ENCODE data around the gene ELF1.
"Not testable (repeated sequence)": the region's sequence is repeated elsewhere in the genome, so short reads cannot be mapped to it uniquely, and the experiment has no call there.

The ELF1 gene

GRCh38 chr13:40929883-40930282, 89.2 kb downstream of the ELF1 start:
- DNase-seq = not testable (repeated sequence)

DNA sequence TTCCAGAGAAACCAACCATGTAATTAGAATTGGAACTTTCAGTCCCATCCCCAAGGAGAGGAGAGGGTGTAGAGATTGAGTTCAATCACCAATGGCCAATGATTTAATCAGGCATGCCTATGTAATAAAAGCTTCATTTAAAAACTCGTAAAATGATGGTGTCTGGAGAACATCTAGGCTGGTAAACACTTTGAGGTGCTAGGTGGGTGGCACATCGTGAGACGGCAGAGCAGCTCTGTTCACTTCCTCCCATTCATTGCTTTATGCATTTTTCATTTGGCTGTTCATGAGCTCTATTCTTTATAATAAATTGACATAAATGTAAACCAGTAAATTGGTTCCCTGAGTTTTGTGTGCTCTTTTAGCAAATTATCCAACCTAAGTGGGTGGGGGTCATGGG, 90.1 kb downstream of the ELF1 start:
- no peak for DNase-seq

DNA sequence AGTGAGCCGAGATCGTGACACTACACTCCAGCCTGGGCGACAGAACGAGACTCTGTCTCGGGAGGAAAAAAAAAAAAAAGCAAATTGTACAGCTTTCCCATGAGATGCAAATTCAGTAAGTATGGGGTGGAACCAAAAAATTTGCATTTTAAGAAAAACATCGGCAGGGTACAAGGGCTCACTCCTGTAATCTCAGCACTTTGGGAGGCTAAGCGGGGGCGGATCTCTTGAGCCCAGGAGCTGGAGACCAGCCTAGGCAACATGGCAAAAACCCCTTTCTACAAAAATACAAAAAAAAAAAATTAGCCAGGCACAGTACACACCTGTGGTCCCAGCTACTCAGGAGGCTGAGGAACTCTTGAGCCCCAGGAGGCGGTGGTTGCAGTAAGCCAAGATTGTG, 91.2 kb downstream of the ELF1 start:
- DNase-seq = no peak

DNA sequence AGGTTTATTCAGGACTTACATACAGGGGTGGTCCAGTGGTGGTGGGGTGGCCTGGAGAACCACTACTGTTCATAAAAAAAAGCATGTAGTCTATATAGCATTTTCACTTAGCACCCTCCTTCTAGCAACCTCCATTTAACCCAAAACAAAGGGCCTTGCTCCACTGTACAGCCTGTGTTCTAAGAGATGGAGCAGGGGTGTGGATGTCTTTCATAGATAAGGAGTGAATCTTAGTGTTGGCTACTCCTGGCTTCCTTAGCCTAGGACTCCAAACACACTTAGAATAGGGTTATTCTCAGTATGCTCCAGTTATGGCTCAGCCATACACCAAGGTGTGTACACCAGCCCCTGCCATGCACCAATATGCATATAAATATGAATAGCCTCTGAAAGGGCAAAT, 95.2 kb downstream of the ELF1 start:
- DNase-seq = no peak

DNA sequence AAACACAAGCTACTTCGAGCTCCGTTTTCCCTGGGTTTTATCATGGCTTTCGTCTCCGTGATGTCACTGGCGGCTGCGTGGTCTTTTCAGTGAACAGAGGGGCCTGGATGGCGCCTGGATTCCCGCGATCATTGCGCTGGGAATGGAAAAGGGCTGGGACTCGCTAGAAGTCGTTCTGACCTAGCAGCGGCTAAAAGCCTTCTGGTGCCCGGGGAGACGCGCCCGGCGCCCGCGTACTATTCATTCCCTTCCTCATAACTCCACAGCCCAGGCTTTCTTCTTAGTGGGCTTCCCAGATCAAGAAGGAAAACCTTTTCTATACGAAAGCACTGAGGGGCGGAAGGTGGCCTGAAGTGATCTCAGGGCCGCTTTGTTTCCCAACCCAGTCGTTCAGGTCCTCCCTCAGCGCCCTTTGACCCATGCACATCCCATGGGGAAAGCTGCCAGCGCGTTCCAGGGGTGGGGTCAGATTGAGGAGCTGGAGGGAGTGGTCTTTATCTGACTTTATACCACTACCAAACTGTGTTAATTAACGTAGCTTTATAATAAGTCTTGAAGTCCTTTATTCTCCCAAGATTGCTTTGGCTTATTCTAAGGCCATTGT, 96.6 kb downstream of the ELF1 start:
- no peak for DNase-seq

DNA sequence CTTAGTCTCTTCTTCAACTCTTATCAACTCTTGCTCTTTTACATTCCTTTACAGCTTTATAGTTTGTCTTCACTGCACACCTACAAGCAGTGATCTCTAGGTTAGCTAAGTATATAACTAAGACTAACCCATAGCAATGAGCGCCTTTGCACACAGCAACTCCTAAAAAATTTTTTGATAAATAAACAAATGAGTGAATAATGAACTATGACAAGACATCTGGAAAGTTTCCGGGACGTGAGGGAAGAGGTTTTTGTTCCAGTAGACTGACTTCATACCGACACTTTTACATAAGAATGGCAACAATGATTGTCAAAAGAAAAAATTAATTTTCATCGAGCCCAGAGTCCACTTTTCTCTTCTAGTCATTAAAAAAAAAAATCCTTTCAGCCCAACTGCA, 98.3 kb downstream of the ELF1 start:
- no peak for DNase-seq

DNA sequence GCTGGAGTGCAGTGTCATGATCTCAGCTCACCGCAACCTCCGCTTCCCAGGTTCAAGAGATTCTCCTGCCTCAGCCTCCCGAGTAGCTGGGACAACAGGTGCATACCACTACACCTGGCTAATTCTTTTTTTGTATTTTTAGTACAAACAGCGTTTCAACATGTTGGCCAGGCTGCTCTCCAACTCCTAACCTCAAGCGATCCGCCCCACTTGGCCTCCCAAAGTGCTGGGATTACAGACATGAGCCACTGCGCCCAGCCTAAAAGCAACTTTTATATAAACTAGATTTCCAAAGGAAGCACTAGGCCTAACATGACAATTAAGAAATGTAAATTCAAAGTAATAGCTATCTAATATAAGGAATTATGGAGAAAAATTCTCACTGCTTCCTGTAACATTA, 99.2 kb downstream of the ELF1 start:
- DNase-seq = not testable (repeated sequence)

GRCh38 chr13:40916207-40916998, 102.7 kb downstream of the ELF1 start:
- DNase-seq = no peak

DNA sequence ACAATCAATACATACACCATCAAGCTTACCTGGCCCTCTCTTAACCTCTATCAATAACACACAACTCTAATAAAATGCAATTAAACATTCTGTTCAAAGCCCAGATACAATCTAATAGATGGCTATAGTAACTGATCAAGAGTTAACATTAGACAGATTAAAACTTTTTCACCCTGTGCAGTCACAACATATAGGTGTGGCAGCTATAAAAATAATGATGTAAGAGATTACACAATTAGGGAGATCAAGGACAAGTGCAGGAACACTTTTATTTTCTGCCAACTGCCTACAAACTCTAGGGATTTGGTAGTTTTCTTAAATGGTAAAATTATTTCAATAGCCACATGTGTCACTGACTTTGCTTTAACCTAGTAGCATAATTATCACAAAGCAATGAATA, 104.3 kb downstream of the ELF1 start:
- DNase-seq = not testable (repeated sequence)

DNA sequence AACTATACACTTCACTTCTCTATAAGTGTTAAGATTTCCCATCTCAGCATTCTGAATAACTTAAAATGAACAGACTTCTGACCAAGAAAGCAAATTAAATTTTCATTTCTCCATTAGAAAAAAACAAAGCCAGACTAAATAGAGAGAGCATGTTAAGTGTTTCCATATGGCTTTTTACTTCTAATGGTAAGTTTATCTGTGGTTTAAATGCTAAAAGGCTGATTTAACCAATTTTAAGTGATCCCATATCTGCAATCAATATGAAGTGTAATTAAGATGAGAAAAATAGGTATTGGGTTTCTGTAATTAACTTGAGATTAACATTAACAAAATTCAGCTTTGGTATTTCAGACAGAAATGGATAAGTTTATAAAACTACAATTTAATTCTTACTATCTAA, 107.8 kb downstream of the ELF1 start:
- DNase-seq = no peak

DNA sequence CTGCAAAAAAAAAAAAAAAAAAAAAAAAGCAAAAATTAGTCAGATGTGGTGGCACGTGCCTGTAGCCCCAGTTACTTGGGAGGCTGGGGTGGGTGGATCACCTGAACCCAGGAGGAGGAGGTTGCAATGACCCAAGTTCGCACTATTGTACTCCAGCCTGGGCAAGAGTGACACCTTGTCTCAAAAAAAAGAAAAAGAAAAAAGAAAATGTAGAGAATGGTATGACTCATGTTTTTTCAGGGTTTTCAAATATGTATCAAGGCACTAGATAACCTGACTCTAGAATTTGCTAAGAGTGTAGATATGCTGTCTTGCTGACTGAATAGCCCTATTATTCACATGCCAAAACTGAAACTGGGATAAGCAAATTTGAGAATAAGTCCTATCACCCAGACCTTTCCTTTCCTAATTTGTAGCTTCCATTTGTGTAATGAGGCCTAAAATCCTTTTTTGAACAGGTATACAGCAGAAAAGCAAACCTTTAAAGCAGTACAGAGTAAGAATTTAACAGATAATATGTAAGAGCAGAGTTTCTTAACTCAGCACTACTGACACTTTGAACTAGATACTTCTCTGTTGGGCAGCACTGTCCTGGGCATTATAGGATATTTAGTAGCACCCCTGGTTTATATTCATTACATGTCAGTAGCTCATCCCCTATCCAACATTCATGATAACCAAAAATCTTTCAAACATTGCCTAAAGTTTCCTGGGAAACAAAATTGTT, 108.6 kb downstream of the ELF1 start:
- peak; percentile 32 for DNase-seq

GRCh38 chr13:40909541-40910200, 109.4 kb downstream of the ELF1 start:
- DNase-seq = not testable (repeated sequence)

GRCh38 chr13:40908546-40908945, 110.6 kb downstream of the ELF1 start:
- no peak for DNase-seq

GRCh38 chr13:40901032-40901431, 118.1 kb downstream of the ELF1 start:
- DNase-seq = not testable (repeated sequence)

DNA sequence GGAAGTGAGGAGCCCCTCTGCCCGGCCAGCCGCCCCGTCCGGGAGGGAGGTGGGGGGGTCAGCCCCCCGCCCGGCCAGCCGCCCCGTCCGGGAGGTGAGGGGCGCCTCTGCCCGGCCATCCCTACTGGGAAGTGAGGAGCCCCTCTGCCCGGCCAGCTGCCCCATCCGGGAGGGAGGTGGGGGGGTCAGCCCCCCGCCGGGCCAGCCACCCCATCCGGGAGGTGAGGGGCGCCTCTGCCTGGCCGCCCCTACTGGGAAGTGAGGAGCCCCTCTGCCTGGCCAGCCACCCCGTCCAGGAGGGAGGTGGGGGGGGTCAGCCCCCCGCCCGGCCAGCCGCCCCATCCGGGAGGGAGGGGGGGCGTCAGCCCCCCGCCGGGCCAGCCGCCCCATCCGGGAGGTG, 118.5 kb downstream of the ELF1 start:
- DNase-seq = not testable (repeated sequence)

- no peak for DNase-seq
These were observed 122.1 kb downstream of the ELF1 start for GRCh38 chr13:40897053-40897452.

DNA sequence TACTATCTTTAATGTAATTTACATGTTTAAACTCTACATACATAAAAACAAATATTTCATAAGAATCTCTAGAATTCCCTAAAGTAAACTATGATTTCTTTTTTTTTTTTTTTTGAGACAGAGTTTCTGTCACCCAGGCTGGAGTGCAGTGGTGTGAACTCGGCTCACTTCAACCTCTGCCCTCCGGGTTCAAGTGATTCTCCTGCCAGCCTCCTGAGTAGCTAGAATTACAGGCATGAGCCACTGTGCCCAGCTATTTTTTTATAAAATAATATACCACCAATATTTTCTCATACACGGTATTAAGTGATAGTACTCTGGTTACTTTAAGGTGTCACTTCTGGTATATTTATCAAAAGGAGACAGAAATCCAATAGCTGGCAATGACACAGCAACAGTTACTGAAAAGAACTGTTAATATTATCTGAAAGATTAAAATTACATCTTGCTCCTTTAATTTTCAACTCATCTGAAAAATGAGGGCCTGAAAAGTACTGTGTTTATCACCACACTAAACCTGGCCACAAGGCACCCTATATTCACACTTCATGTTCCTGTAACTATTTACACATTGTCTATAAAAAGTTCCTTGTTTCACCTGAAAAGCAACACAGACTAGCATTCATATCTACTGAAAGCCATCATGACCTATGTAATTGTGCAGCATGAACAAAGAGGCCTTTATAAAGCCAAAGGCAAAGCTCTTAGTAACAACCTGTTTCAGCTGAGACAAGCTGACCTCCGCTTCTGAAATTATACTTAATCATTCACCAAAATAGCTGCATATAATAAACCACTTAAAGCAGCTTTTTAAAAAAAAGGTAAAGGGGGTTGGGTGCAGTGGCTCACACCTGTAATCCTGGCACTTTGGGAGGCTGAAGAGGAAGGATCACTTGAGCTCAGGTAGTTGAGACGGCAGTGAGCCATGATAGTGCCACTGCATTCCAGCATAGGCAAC, 123.6 kb downstream of the ELF1 start:
- DNase-seq = no peak

GRCh38 chr13:40893573-40893972, 125.5 kb downstream of the ELF1 start:
- DNase-seq = not testable (repeated sequence)

DNA sequence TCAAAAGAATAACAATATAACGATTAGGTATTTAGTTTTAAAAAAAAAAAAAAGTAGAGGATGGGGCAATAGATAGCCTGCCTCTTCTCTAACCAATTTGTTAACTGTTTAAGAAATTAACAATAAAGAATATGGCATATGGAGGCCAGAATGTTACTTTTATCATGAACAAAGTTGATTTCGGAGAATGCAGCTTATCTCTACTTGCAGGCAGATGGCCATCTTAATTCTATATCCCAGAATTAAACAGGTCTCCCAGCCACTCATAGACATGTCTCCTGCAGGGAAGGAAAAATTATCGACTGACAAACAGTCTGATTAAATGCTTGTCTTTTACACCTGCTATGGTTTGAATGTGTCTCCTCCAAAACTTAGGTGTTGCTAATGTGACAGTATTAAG, 133.1 kb downstream of the ELF1 start:
- DNase-seq = no peak

DNA sequence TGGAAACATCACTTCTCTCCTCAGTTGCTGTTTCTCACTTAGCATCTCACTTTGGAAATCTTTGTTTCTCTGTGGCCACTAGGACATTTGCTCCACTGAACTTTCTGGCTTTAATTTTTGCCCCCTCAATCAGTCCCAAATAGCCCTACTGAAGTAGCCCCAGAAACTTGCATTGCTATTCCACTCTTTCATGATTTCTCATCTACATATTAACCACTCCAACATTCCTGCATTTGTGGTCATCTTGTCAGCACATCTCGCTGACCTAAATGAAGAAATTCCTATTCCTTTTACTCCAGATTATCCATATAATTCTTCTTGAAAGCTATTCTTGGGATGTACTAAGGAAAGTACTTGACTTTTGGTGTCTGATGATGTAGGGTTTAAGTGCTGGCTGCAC, 134.9 kb downstream of the ELF1 start:
- not testable (repeated sequence) for DNase-seq
